ENCODE results near the gene INTS2.
A peak's percentile ranks its signal among the peaks of the same experiment; 100 is the strongest.
"Not testable (repeated sequence)": the region's sequence is repeated elsewhere in the genome, so short reads cannot be mapped to it uniquely, and the experiment has no call there.

The INTS2 gene

DNA sequence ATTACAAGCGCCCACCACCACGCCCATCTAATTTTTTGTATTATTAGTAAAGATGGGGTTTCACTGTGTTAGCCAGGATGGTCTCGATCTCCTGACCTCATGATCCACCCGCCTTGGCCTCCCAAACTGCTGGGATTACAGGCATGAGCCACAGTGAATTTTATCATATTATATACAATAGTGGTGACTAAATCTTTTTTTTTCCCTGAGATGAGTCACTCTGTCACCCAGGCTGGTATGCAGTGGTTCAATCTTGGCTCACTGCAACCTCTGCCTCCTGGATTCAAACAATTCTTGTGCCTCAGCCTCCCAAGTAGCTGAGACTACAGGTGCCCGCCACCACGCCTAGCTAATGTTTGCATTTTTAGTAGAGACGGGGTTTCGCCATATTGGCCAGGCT lies 41.9 kb downstream of the INTS2 start:
- DNase-seq = not testable (repeated sequence)

DNA sequence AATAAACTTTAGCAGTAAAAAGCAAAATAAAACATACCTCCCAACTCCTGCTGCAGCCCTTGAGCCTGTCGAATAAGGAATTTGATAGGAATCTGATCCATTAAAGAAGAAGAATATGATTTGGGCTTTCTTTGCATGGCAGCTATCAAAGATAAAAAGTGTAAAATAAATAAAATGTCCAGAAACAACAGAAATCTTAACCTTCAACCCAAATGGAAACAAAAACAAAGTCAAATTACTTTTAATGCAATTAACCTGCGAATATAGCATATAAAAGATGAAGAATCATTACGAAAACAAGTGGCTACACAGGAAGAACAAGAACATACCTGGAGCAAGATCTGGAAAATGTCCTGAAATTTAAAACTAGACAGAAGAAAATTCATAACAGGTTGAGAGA lies 42.9 kb downstream of the INTS2 start:
- DNase-seq = no peak

DNA sequence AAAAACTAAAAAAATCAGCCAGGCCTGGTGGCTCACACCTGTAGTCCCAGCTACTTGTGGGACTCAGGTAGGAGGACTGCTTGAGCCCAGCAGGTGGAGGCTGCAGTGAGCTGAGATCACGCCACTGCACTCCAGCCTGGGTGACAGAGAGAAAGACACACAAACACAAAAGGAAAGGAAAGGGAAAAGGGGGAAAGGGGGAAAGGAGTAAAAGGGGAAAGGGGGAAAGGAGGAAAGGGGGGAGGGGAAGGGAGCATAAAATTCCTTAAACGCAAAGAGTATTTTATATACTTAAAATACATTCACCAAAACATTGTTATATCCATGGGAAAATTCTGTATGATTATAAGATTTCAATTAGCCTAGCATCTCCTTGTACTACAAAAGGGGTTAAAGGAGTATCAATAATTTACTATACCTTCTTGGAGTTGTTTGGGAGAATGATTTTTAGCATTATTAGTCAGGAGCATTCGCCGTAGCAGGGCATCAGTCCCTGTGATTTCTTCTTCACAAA lies 47.1 kb downstream of the INTS2 start:
- DNase-seq = no peak

DNA sequence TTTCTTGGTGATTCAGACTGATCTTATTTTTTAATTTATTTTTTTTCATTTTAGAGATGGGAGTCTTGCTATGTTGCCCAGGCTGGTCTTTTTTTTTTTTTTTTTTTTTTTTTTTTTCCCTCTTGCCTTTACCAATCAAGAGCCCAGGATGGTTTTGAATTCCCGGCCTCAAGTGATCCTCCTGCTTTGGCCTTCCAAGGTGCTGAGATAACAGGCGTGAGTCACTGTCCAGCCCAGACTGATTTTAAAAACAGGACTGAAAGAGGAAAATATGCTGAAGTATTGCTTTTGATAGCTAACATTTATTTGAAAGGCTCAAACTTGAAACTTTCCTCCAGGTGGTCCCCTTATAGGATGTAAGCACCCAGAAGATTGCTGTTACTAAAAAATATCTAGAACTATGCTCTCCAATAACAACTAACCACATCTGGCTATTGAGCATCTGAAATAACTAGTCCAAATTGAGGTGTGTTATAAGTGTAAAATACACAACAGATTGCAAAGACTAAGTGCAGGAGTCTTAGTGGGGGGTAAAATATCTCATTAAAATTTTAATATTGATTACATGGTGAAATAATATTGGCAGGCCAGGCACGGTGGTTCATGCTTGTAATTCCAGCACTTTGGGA lies 48.7 kb downstream of the INTS2 start:
- DNase-seq = no peak

DNA sequence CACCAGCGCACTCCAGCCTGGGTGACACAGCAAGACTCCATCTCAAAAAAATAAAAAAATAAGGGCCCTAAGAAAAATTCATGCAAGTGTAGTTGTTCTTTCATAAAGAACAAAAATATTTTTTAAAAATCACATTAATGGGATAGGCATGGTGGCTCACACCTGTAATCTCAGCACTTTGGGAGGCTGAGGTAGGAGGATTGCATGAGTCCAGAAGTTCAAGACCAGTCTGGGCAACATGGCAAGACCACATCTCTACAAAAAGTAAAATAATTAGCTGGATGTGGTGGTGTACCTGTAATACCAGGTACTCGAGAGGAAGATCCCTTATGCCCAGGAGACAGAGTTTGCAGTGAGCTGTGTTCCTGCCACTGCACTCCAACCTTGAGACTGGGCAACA lies 49.3 kb downstream of the INTS2 start:
- DNase-seq = no peak

DNA sequence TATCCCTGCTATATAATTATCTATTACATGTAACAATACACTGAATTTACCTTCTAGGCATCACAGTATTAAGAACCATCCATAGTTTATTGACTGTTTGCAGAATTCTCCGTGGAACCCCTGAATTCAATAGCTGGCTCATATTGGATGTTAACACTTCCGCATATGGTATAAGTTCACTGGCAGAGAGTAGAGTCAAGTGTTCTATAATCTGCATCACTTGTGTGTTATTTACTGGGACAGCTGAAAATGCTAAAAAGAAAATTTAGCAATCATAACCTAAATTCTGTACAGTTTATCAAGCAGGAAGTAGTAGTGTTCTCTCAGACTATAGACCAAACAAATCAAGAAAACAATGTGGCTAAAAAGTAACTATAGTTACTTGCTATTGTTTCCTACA lies 49.9 kb downstream of the INTS2 start:
- DNase-seq = no peak

DNA sequence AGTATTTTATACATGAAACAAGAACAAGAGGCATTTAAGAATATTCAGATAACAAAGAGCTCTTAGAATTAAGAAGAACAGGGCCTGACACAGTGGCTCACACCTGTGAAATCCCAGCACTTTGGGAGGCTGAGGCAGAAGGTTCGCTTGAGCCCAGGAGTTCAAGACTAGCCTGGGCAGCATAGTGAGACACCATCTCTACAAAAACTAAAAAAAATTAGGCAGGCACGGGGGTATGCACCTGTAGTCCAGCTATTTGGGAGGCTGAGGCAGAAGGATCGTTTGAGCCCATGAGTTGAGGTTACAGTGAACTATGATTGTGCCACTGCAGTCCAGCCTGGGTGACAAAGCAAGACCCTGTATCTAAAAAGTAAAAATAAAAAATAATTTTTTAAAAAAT lies 52.0 kb downstream of the INTS2 start:
- no peak for DNase-seq

DNA sequence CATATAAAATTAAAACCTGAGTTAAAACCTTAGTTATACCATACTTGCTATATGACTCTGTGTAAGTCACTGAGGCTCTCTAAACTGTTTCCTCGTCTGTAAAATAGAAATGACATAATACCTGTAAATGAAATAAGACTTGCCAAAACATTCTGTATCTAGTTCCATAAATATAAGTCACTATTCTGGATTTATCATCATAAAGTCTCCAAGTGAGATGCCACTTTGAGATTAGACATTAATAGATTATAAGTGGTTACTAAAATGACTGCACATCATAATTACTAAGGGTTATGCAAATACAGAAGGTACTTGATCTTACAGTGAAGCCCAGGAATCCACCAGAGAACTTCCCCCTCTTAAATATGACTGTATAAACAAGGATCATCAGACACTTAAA lies 52.5 kb downstream of the INTS2 start:
- DNase-seq = no peak

DNA sequence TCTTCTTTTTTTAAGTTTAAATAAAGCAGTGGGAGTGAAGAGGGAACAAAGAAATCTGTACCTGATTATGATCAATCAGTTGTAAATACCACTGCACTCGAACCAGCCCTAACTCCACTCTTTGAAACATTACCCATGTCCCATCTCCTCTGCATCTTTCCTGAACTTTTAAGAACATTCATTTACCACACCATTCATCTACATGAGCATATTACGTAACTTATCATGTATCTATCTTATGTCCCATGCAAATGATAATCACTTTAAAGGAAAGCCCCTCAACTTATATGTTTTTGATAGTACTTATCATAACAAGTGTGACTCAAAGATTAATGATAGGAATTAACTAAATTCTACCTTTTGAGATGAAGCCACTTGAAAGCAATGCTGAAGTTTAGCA lies 53.7 kb downstream of the INTS2 start:
- DNase-seq = no peak

DNA sequence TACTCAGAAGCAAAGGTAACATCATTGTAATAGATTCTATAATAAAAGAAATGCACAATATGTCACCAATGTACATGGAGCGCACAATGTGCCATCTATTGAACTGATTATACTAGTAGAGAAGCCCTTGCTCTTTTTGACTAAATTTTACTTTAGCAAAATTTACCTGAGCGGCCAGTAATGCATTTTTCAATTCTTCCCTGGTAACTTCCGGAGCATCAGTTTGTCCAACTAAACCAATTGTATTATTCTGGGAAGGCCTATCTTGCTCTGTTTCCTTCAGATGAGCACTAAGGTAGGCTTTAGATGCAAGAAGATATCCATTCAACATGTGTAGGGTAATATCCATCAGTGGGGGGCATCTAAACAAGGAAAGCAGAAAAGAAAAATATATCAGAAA lies 55.7 kb downstream of the INTS2 start:
- no peak for DNase-seq

DNA sequence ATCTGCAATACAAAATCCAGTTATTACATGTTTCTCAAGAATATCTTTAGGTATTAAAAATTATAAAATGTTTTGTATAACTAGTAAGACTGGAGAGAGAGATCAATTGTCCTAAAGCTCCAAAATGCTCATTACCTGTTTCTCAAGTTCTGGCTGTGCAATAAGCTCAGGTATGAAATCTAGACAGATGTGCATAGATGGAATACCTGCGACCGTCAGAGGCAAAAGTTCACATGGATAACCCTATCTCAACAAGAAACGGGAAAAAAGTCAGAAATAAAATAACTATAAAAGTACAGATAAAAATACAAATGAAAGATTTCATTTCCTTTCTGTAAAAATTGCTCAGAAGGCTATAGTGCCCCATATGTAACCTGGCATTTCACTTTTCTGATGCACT lies 58.6 kb downstream of the INTS2 start:
- no peak for DNase-seq

DNA sequence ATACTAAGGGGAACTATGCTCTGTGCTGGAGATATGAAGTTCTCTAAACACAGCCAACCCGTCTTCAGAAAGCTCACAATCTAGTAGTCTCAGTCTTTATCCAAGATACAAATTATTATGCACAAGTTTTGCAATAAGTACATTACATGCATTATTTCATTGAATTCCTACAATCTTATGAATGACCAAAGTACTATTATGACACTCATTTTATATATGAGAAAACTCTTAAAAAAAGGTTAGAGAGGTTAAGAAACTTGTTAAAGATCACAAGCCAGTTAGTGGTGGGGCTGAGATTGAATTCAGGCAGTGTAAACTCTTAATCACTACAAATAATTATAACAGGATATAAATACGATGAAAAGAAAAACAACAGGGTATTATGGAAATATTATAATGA lies 59.7 kb downstream of the INTS2 start:
- no peak for DNase-seq

DNA sequence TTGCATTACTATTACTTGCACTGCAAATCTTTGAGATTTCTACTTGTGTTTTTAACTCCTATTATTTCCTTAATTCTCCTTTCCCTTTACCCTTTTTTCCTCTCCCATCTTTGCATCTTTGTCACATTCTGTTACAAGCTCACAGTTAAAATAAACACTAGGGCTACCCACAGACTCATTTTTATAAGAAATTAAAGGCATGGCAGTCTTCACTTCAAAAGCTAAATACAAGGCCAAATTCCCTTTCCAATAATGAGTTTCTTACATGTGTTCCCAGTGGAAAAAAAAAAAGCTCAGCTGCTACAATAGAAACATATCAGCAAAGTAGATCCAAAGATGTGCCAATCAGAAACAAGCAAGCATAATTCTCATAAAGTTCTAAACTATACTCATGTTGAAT lies 60.7 kb downstream of the INTS2 start:
- DNase-seq = no peak

DNA sequence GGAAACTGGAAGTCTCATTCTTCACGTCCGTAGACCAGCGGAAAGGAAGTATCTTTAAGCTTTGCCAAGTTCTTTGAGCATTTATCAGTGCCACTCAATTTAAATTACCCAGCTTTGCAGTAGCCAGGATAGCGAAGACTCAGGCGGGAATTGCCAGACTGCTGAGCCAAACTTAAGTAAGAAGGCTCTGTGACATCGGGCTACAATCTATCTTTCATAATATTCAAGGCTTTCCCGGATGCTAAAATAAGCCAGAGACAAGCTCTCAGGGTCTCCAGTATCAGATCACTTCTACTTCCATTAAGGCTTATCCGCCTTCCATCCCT lies 64.0 kb downstream of the INTS2 start:
- DNase-seq = no peak

DNA sequence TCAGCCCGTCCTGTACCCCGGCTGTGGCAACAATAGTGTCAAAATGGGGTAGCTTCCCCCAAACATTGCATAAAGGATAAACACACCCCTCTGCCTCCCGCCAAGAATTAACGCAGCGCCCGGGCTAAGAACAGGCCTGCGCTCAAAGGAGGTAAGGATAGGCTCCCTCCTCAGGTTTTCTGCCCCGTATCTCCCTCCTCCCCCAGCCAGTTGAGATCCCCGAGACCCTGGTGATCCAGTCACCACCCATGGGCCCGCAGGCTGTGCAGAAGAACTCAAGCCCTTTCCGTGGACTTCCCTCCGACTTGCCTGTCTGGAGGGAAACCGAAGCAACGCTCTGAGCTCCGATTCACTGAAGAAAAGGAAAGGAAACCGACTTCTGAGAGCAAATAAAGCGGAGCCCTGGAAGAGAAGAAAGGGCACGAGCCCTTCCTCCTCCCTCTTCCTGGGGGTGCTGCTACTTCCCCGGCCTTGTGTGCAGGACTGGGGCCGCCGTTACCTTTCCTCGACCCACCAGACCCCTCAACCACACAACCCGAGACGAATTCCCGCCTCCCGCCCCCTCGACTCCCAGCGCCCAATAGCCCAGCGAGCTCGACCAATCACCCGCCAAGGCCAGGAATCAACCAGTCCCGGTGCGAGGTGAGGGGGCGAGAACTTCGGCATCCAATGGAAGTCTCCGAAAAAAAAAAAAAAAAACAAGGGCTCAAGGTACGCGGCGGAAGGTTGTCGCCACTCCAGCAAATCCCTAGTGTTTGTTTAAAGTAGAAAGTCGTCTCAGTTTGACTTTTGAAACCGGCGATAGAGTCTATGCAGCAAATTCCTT lies 64.6 kb downstream of the INTS2 start, which contains the start of gene BRIP1:
TSS of gene BRIP1 (minus strand) at position 554 of the 826 bp plus-strand sequence. CDS start 1,989 bp downstream, outside the sequence.
- DNase-seq = peak; percentile 88

DNA sequence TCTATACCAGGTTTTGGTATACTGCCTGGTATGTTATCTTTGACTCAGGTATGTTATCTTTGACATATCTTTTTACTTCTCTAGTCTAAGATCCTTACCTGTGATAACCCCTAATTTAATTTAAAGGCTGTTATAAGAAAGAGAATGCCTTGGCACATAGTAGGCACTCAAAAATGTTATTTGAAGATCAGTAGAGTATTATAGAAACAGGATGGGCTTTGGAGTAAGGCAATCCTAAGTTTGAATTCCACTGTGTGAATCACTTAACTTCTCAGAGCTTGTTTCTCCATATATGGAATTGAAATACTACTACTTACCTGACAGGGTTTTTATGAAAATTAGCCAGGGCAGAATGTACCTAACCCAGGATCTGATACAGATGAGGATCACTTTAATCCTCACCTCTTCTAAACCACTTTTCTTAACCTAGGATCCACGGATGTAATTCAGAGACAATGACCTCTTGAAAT lies 65.6 kb downstream of the INTS2 start:
- peak; percentile 33 for DNase-seq

DNA sequence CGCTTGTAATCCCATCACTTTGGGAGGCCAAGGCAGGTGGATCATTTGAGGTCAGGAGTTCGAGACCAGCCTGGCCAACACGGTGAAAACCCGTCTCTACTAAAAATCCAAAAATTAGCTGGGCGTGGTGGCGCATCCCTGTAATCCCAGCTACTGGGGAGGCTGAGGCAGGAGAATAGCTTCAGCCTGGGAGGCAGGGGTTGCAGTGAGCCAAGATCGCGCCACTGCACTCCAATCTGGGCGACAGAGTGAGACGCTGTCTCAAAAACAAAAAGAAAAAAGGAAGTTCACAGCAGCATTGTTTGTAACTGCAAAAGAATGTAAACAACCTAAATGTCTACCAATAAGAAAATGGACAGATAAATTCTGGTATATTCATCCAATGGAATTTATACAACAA lies 67.4 kb downstream of the INTS2 start:
- not testable (repeated sequence) for DNase-seq

DNA sequence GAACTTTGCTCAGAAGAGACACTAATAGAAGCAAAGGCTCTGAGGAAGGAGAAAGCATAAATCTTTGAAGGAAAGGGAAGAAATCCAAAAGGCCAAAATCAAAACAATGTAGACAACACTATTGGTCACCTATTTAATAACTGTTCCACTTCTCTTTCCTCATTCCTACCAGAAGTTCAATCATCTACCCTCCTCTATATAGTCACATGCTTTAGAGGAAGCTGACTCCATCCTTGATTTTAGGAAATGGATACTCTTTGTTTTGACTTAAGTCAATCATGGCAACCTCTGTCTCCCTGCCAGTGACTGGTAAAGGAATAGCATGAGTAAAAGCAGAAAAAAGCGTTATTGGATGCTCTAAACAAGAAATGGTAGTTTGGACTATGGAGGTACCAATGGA lies 71.7 kb downstream of the INTS2 start:
- no peak for DNase-seq

DNA sequence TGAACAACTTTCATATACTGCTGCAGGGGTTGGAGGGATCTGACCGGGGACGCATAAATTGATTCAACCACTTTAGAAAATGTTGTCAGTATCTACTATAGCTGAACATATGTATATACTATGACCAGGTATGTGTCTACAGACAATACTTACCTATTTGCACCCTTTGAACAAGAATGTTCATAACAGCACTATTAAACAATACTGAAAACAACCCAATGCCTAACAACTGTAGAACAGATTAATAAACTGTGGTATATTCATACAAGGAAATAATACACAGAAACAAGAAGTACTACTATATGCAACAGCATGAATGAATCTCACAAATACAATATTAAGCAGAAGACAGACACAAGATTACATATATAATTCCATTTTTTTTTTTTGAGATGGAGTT lies 74.9 kb downstream of the INTS2 start:
- no peak for DNase-seq

DNA sequence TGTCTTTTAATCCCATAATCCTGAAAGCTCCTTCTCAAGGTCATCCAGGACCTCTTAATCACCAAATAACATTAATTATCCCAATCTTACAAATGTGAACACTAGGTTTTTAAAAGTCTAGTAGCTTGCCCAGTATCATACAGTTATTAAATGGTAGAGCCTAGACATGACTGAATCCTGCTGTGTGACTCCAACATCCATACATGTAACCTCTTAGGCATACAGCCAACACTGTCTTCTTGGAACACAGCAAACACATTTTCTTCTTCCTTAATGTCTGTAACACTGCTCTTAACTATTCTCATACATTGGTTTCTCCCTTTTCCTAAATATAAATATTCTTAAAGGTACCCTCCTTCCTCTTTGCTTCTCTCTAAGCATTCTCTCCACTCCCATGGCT lies 78.1 kb downstream of the INTS2 start:
- DNase-seq = no peak

DNA sequence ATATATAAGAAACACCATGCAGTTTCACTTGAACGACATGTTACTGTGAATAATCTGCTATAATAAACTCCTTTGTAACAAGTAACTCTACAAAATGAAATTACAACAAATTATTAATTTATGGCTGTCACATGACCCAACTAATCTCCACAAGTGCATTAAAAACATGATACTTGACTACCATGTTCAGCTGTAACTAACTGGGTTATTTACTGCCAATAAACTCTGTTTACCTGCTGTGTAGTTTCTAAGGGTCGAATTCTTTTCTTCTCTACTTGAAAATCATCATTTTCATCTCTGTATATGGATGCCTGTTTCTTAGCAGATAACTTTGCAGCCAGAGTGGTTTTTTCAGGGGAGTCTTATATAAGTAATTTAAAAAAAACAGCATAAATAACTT lies 78.9 kb downstream of the INTS2 start:
- DNase-seq = no peak

DNA sequence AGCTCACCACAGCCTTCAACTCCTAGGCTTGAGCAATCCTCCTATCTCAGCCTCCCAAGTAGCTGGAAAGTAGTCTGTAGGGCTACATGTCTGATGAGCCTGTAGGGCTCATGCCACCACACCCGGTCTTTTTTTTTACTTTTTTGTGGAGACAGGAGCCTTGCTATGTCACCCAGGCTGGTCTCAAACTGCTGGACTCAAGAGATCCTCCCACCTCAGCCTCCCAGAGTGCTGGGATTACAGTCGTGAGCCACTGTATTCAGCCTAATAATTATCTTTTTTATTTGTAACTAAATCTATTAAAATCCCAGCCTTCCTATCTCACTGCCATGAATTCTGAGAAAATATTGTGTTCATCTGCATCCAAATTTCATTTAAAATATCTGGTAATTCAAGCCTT lies 79.5 kb downstream of the INTS2 start:
- no peak for DNase-seq

DNA sequence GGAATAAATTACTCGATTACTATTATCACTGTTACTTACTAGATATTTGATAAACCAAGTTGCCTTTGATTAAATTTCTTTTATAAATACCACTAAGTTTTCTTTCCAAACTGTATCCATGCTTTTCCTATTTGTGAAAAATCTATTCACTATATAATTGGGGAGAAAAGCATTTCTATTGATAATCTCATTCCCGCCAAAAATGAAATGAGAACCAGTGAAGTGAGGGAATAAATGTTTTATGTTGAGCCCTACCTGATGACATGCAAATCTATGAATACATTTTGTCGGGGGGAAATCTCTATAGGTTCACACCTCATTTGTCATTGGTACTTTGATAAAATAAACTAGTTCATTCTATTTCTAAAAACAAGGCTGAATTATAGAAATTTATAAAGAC lies 80.1 kb downstream of the INTS2 start:
- DNase-seq = no peak

DNA sequence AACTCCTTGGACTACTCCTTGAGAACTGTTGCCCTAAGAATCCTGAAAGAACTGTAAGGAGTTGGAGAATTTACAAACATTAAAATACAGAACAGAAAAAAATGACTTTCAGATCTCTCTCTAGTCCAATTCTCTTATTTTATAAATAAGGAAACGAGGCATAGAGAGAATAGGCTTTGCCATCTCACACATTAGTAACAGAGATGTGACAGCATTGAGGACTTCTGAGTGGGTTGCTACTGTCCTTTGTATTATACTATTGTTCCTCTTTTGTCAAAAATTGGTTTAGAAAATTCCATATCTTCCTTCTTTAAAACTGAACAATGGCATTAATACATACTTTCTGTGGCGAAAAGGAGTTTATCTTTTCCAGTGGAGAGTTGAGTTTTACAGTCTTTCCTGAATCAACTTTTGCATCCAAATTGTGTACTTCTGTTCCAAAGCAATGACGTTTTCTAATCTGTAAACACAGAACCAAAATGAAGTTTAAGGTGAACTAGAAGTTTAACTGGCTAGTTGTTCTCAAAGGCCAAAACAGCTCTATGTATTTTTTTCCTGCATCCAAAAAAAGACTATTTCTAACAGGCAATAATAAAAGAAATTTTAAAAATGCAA lies 80.9 kb downstream of the INTS2 start:
- no peak for DNase-seq
